Measurements from ENCODE around the gene DNAH17.

DNA sequence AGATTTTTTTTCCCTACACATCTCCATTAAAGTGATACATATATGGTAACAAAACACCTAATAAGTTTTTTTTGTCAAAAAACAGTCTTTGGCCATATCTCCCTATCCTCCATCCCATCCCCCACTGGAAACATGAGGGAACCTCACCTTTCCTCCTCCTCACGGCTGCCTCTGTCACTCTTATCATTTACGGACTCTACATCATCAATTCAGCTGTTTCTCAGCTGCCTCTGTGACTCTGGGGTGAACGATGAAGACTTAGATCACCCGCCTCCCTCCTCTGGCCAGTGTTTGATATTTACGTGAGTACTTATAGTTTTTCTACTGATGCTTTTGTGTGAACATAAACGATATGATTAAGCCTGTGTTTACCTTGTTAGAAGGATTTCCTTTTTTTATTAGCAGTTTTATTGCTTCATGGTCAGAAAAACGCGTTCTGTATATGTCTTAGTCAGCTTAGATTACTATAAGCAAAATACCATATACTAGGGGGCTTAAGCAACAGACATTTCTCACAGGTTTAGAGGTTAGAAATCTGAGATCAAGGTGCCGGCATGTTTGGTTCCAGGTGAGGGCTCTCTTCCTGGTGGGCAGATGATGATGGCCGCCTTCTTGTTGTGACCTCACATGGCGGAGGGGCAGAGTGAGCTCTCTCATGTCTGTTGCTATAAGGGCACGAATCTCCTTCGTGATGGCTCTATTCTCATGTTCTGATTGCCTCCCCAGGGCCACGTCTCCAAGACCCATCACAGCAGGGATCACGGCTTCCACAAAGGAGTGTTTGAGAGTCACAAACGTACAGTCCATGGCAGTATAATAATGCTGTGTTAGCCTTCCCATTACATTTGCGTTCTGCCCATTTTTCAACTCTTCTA lies 32.1 kb downstream of the DNAH17 start:
- no peak for TF ChIP-seq EZH2 (IDR thresholded peaks at IDR 0.05; ENCODE audit: borderline replicate concordance, low read depth, low read length, poor library complexity, severe bottlenecking)
- TF ChIP-seq, protein P1, sequence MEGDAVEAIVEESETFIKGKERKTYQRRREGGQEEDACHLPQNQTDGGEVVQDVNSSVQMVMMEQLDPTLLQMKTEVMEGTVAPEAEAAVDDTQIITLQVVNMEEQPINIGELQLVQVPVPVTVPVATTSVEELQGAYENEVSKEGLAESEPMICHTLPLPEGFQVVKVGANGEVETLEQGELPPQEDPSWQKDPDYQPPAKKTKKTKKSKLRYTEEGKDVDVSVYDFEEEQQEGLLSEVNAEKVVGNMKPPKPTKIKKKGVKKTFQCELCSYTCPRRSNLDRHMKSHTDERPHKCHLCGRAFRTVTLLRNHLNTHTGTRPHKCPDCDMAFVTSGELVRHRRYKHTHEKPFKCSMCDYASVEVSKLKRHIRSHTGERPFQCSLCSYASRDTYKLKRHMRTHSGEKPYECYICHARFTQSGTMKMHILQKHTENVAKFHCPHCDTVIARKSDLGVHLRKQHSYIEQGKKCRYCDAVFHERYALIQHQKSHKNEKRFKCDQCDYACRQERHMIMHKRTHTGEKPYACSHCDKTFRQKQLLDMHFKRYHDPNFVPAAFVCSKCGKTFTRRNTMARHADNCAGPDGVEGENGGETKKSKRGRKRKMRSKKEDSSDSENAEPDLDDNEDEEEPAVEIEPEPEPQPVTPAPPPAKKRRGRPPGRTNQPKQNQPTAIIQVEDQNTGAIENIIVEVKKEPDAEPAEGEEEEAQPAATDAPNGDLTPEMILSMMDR (conservative IDR thresholded peaks at IDR 0.05; ENCODE audit: low read depth, low read length) = no peak
